Caco-2 (cell line): Measurements from ENCODE around the gene RCOR3. TPM values are rescaled to one million over a fixed set of nuclear protein-coding genes. Genes with fewer than 3 reads are reported as not detected.

Experiments
- BruUV-seq: library from RNA; stranded (reverse); fragments of 400-500 nt; replicated peaks from 2 replicates; lab custom pipeline; 2021; lab: Mats Ljungman, UMichigan
- CTCF ChIA-PET: fragments of 300-600 bp; sonication (Branson Sonifier 250); formaldehyde crosslinking; loops from one replicate; lab custom pipeline; 2022; ENCODE audit warnings: antibody characterized with exemption; lab: Charles Lee
- POLR2A ChIA-PET: fragments of 300-600 bp; sonication (Branson Sonifier 250); formaldehyde crosslinking; loops from one replicate; lab custom pipeline; 2022; ENCODE audit warnings: antibody characterized with exemption; lab: Charles Lee
- DNase-seq, 2 experiments: peaks; one replicate each; pipeline versions ENCODE4 v3.0.0 to v3.0.0-alpha.2; 2020 to 2022
- H3K27me3 ChIP-seq: replicated peaks from 2 replicates; pipeline ENCODE4 v1.6.0; 2011; ENCODE audit warnings: low read length; ENCODE audit not compliant: control insufficient read depth, insufficient read depth
- H3K36me3 ChIP-seq: 2 replicates; pipeline ENCODE4 v1.5.1; 2011; ENCODE audit warnings: low read length; ENCODE audit not compliant: control insufficient read depth, insufficient read depth
- H3K4me1 ChIP-seq: fragments of 250-450 bp; sonication (Bioruptor Pico); 2 replicates; pipeline ENCODE4 v1.5.1; 2020; ENCODE audit warnings: mild to moderate bottlenecking
- H3K4me3 ChIP-seq: 2 replicates; pipeline ENCODE4 v1.5.1; 2011; ENCODE audit warnings: low read depth, mild to moderate bottlenecking, control low read depth, low read length
- H3K9me3 ChIP-seq: fragments of 250-450 bp; sonication (Bioruptor Pico); 2 replicates; pipeline ENCODE4 v1.5.1; 2020; ENCODE audit warnings: mild to moderate bottlenecking, moderate library complexity
- H3K27ac Mint-ChIP-seq: one replicate; pipeline ENCODE4 v1.8.0; 2022; ENCODE audit warnings: mixed read lengths; ENCODE audit not compliant: unreplicated experiment
- H3K27me3 Mint-ChIP-seq: one replicate; pipeline ENCODE4 v1.8.0; 2022; ENCODE audit warnings: mixed read lengths; ENCODE audit not compliant: insufficient read depth, unreplicated experiment
- H3K36me3 Mint-ChIP-seq: one replicate; pipeline ENCODE4 v1.8.0; 2022; ENCODE audit warnings: mild to moderate bottlenecking, mixed read lengths; ENCODE audit not compliant: insufficient read depth, unreplicated experiment
- H3K4me1 Mint-ChIP-seq: one replicate; pipeline ENCODE4 v1.8.0; 2022; ENCODE audit warnings: low read depth, mixed read lengths; ENCODE audit not compliant: unreplicated experiment
- H3K4me3 Mint-ChIP-seq: one replicate; pipeline ENCODE4 v1.8.0; 2022; ENCODE audit warnings: mild to moderate bottlenecking, moderate library complexity, mixed read lengths; ENCODE audit not compliant: unreplicated experiment
- H3K9me3 Mint-ChIP-seq: one replicate; pipeline ENCODE4 v1.8.0; 2022; ENCODE audit warnings: mixed read lengths; ENCODE audit not compliant: unreplicated experiment
- intact Hi-C: fragments of 100-400 bp; cut with micrococcal nuclease; formaldehyde crosslinking; loops from one replicate; pipeline ENCODE4 v1.10.0; 2022; ENCODE audit not compliant: unreplicated experiment
- total RNA-seq: library from RNA; stranded (reverse); gene quantifications from 2 replicates; pipeline ENCODE4 v1.2.3, GENCODE V29; 2022
- TF ChIP-seq, protein P1 (sequence below), 2 experiments: fragments of 200-600 bp in 1 of 2; IDR thresholded peaks; 1 replicate in 1 of 2; 2 replicates in 1 of 2; pipeline versions ENCODE4 v1.5.1 to v1.8.0; 2011 to 2022; ENCODE audit warnings: antibody characterized with exemption in 1 of 2, control low read depth in 1 of 2, inconsistent platforms in 1 of 2, low read depth in 1 of 2, low read length in 1 of 2, mild to moderate bottlenecking in 1 of 2, moderate library complexity in 1 of 2; ENCODE audit not compliant: insufficient read depth in 1 of 2, severe bottlenecking in 1 of 2, unreplicated experiment in 1 of 2

Gene RCOR3
- total RNA-seq, 1 experiment from 2014 or later, result 42.3 TPM

- BruUV-seq, result no TSS peak
- H3K36me3 ChIP-seq, result no peaks in the 10 kb centered on the region
- Mint-ChIP-seq H3K36me3 (no peaks in the 10 kb centered on the region), H3K9me3 (no peaks in the 10 kb centered on the region), H3K27ac (no peak overlapping the region), H3K4me3 (no peak overlapping the region), H3K4me1 (peaks cover 14% of the 10 kb centered on the region), H3K27me3 (no peaks in the 10 kb centered on the region)
- ChIA-PET POLR2A (no interaction called here), CTCF (no interaction called here)
- TF ChIP-seq, protein P1, sequence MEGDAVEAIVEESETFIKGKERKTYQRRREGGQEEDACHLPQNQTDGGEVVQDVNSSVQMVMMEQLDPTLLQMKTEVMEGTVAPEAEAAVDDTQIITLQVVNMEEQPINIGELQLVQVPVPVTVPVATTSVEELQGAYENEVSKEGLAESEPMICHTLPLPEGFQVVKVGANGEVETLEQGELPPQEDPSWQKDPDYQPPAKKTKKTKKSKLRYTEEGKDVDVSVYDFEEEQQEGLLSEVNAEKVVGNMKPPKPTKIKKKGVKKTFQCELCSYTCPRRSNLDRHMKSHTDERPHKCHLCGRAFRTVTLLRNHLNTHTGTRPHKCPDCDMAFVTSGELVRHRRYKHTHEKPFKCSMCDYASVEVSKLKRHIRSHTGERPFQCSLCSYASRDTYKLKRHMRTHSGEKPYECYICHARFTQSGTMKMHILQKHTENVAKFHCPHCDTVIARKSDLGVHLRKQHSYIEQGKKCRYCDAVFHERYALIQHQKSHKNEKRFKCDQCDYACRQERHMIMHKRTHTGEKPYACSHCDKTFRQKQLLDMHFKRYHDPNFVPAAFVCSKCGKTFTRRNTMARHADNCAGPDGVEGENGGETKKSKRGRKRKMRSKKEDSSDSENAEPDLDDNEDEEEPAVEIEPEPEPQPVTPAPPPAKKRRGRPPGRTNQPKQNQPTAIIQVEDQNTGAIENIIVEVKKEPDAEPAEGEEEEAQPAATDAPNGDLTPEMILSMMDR (IDR thresholded peaks at IDR 0.05; ENCODE audit: insufficient read depth in 1 of 2, low read depth in 1 of 2, low read length in 1 of 2, severe bottlenecking in 1 of 2, unreplicated experiment in 1 of 2), result no peak
- no peaks in the 10 kb centered on the region for H3K27me3 ChIP-seq
- DNase-seq, result no peak
- peaks cover 16% of the 10 kb centered on the region for H3K4me1 ChIP-seq
- intact Hi-C loops, result no loop called here
- no peak overlapping the region for H3K4me3 ChIP-seq
- H3K9me3 ChIP-seq, result no peaks in the 10 kb centered on the region; the same call in 1 of the 2 replicates
Observed at GRCh38 chr1:211338224-211338620, 79.1 kb downstream of the RCOR3 start.

DNA sequence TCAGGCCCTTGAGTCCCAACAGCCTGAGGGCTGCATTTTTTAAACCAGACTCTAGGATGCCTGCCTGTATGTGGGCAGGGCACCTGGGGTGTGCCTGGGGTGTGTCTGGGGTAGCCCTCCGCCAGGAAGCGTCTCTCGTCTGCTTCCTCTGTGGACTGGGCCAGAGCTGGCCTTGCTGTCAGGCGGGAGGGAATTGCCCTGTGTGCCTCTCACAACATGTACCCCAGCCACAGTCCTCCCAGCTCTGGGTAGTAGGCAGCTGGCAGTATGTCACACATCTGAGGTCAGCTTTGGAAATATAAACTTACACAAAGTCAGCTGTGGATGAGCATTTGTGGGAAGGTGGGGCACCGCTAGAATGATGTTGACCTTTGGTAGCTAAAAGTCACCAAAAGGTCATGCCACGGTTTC, 80.5 kb downstream of the RCOR3 start:
- ChIA-PET POLR2A (no interaction called here), CTCF (no interaction called here)
- Mint-ChIP-seq H3K9me3 (no peaks in the 10 kb centered on the region), H3K4me3 (no peak overlapping the region), H3K36me3 (no peaks in the 10 kb centered on the region), H3K4me1 (peaks cover 14% of the 10 kb centered on the region), H3K27ac (no peak overlapping the region), H3K27me3 (no peaks in the 10 kb centered on the region)
- intact Hi-C loops, result no loop called here
- H3K36me3 ChIP-seq, result no peaks in the 10 kb centered on the region
- no peaks in the 10 kb centered on the region; the same call in 1 of the 2 replicates for H3K9me3 ChIP-seq
- no peak overlapping the region for H3K4me3 ChIP-seq
- H3K27me3 ChIP-seq, result no peaks in the 10 kb centered on the region
- no peak for DNase-seq
- no TSS peak for BruUV-seq
- peaks cover 15% of the 10 kb centered on the region for H3K4me1 ChIP-seq
- TF ChIP-seq, protein P1 (IDR thresholded peaks at IDR 0.05; ENCODE audit: insufficient read depth in 1 of 2, low read depth in 1 of 2, low read length in 1 of 2, severe bottlenecking in 1 of 2, unreplicated experiment in 1 of 2), result no peak

GRCh38 chr1:211340622-211341507, 81.7 kb downstream of the RCOR3 start:
- no peaks in the 10 kb centered on the region for H3K9me3 Mint-ChIP-seq
- H3K36me3 Mint-ChIP-seq, result no peaks in the 10 kb centered on the region
- POLR2A ChIA-PET, result interaction anchor here (0.6 kb wide), 2 partner anchors 175 to 686 kb away, joined by 3 to 5 read pairs; no protein-coding TSS in a partner anchor
- intact Hi-C loops, result no loop called here
- Histone ChIP-seq H3K27me3 (no peaks in the 10 kb centered on the region), H3K4me3 (no peak overlapping the region), H3K36me3 (no peaks in the 10 kb centered on the region), H3K4me1 (peaks cover 14% of the 10 kb centered on the region), H3K9me3 (no peaks in the 10 kb centered on the region; the same call in 1 of the 2 replicates)
- CTCF ChIA-PET, result no interaction called here
- TF ChIP-seq, protein P1 (IDR thresholded peaks at IDR 0.05; ENCODE audit: insufficient read depth in 1 of 2, low read depth in 1 of 2, low read length in 1 of 2, severe bottlenecking in 1 of 2, unreplicated experiment in 1 of 2), result no peak
- no peak overlapping the region for H3K4me3 Mint-ChIP-seq
- no peak overlapping the region for H3K27ac Mint-ChIP-seq
- no peaks in the 10 kb centered on the region for H3K27me3 Mint-ChIP-seq
- no peak for DNase-seq
- no TSS peak for BruUV-seq
- peaks cover 6% of the 10 kb centered on the region for H3K4me1 Mint-ChIP-seq
